ENCODE results near the gene LY6G6F.

Gene LY6G6F

DNA sequence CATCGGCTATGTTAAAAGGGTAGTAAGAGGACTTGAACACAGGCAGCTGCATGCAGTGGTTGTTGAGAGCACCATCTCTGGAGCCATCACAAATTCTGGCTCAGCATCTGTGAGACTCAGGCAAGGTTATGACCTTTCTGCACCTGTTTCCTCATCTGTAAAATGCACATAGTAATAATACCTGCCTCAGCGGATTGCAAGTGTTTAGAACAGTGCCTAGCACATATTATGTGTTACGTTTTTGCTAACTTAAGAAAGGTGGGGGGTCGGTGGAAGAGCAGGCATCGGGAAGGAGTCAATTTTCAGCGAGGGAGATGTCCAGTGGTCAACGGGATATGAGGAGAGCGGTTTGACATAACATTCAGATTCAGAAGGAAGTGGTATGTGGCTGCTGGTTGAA lies 28.7 kb upstream of the LY6G6F start:
- no peak for DNase-seq

DNA sequence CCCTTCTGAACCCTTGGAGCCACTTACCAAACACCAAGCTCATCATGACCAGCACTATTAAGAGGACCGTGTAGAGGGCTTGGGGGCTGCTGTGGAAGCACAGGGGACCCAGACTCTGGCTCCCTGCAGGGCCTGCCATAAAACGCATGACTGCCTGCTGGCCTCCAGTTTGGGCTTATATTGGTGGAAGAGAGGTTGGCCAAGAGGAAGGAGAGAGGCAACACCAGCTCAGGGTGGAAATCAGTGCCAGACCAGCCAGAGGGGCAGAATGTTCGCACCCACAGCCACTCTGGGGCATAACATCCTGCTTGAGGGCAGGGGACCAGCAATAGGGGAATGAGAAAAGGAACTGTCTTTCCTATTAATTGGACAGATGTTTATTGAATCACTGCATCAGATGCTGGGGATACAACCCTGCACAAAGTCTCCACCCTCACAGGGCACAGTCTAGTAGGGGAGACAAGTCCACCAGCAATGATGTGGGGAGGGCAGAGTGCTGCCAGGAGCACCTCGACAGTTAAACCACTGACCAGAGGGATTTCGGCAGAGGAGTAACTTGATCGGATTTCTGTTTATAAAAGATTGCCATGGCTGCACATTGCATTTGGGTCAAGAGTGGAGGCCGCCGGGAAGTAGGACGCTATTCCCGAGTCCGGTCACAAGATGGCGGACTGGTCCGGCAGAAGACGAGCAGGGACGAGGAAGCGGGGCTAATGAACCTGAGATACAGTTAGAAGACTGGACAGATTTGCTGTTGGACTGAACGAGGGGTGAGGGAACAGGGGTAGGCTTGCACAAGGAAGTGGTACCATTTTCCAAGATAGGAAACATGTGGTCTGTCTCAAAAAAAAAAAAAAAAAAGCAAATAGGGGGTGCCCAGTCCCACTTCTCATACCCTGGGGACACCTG lies 26.2 kb upstream of the LY6G6F start, which contains the start of gene LY6G5C:
TSS of gene LY6G5C (minus strand) at position 842 of the 909 bp plus-strand sequence. CDS start at position 148, 694 bp downstream.
- peak; percentile 80 for DNase-seq

DNA sequence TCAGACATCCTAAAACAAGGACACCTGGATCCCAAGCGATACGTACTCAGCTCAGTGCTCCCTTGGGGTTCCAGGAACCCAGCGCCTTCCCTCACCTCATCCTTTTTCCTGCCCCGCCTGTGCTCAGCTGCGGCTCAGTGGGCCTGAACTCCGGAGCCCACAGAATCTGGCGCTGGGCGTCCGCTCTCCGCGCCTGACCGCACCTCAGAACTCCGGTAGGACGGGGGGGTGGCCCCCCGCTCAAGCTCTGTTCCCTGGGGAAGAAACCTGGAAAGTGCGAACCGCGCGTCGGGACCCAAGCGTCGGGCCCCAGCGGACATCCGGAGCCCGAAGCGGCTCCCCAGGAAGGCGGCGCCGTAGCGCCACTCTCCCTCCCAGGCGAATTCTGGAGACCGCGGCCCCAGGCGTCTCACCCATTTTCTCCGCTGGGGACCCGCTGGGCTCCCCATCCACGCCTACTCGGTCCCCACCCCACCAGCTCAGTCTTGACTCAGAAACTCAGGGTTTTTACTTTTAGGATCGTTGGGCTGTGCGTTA lies 25.5 kb upstream of the LY6G6F start:
- peak; percentile 44 for DNase-seq

DNA sequence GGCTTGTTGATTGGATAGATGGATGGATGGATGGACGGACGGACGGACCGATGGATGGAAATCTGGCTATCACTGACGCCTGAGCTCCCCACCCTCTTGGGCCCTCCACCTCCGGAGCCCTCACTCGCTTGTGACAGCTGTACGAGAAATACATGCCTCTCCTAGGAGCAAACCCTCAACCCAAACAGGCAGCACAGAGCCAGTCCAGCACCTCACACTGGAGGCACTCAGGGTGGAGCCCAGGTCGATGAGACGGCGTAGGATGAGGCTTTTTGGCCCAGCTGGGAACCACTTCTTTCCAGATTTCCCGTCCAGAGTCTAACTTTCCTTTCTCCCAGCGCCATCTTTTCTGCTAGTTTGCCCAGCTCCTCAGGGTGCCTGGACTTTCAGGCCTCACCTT lies 23.1 kb upstream of the LY6G6F start:
- DNase-seq, result no peak

DNA sequence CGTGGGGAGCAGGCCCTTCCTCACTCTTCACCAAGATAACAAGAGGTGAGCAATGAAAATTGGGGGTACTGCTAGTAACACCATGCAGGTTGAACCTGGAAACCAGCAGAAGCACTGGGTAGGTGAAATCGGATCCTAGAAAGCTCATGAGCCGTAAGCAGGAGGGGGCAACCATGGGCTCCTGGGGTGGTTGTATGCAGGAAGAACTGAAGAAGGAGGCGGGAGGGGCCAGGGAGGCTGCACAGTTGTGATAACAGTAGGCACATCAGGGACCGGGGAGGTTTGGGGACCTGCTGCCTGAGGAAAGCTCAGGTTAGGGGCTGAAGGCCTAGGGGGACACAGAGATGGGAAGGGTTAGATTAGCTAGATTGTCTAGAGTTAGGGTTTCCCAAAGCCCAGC lies 20.2 kb upstream of the LY6G6F start:
- no peak for DNase-seq

DNA sequence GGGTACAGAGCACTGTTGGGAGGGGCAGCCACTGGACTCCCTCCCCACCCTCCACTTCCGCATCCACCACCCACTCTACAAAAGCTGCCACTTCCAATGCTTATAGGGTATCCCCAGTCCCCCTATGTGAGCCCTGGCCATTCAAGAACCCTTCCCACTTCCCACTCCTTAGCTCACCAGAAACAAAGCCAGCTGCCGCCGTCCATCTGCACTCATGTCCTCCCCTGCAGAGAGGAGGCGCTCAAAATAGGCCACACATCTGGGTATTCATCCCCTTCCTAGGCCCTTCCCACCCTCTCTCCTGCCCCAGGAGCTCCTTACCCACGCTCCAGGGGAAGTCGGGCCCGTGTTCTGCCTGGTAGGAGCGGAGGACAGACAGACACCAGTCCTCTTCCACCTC lies 19.3 kb upstream of the LY6G6F start:
- no peak for DNase-seq

DNA sequence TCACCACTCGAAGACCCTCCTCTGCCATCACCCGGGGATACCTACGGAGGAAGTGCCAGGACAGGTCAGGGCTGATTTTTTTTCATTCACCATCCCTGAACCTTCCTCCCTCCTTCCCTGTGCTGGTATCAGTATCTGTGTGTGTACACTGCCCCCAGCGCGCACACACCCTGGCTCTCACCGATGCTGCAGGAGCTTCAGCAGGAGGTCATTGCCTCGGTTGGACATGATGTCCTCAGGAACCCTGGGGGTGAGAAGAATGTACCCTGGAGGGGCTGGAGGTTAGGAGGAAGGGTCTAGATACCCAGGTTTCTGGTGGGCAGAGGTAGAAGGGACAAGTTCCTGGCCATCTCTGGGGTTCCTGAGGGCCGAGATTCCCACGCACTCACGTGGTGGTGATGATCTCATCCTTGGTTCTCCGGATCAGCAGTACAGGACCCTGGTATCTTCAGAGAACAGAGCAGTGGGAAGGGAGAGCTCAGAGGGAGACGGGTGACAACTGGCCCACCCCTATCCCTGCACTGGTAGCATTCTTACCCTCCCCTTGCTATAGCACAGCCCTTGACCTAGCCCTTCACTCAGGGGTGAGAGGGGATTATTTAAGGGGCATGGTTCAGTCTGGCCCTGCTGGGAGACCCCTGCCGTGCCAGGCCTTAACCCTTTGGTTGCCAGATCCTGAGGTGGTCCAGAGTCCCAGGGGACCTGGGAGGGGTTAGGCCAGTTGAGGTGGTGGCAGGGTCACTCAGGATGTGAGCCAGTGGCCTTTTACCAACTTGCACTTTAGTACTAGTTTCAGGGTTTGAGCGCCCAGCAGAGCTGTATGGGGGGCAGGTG lies 18.6 kb upstream of the LY6G6F start:
- DNase-seq, result no peak

DNA sequence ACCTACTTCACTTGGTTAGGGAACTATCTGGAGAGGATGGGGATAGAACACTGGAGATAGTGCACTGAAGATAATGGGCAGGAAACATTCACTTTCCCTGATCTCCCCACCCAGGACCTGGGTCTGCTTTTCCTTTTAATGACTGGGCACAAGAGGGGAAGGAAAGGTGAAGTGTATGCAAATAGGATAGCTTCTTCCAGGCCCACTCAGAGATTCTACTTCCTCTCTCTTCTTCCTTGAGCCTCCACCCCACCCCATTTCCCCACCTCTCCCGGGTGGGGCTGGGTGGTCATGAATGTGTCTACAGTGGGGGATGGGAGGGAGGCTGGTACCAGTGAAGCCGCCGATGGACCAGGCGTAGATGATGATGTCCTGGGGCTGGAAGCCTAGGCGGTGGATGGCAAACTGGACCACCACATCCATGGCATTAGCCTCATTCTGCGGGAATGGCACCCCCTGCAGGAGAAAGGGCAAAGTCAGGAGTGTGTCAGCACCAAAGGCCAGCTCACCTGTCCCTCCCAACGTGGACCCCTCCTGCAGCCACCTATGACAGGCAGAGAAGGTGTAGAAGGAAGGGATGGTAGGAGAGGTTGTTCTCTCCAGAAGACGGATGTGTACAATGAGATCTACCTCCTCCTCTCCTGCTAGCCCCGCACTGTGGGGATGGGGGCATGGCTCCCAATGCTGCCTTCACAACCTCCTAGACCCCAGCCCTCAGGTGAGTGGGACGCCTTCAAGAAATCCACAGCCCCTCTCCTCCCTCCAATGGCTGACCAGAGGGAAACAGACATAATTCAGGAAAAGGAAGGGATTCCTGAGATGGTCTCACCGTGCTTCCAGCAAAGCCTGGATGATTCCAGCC lies 17.2 kb upstream of the LY6G6F start:
- DNase-seq, result no peak

DNA sequence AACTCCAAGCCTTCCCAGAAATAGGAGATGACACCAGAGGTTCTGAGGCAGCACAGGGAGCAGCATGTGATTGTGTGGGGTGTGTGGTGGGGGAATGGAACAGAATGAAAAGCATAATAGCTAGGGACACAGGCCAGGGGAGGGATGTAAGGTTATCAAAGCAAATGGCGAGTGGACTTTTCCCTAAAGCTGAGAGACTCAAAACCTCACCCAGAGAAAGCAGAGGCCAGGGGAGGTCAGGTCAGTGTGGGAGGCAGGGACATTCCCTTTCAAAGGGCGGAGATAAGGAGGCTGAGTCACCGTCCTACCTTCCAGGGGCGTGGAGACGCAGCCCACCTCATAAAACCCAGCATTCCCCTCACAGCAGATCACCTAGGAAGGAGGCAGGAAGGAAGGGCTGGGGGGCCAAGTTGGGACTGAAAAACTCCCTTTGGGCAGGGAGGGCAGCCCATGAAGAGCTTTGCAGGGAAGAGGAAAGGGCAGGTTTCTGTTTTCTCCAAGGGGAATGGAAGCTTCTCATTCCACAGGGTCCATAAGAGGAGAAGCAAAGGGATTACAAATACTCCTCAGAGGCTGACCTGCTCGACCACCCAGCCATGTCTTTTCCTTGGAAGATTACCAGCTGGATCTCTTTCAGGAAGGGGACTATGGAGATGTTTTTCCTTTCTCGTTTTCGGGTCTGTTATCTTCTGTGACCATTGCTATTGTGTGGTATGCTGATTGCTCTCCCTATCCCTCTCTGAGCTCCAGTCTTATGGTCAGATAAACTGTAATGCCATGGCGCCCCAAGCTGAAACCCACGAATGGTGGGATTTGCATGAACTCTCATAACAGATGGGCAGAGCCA lies 16.2 kb upstream of the LY6G6F start:
- no peak for DNase-seq

DNA sequence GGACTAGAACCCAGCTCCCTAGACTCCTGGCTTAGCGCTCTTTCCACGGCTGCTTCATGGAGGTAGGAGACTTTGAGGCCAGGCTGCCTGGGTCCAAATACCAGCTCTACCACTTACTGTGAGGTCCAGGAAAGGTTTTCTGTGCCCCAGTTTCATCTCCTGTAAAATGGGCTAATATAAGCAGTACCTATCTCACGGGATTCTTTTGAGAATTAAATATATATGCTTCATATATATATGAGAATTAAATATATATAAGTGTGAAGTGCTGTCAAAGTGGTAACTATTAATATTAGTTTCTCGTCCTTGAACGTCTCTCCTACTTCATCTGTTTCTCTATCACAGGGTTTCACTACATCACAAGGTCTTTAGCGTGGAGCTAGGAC lies 15.6 kb upstream of the LY6G6F start:
- no peak for DNase-seq

DNA sequence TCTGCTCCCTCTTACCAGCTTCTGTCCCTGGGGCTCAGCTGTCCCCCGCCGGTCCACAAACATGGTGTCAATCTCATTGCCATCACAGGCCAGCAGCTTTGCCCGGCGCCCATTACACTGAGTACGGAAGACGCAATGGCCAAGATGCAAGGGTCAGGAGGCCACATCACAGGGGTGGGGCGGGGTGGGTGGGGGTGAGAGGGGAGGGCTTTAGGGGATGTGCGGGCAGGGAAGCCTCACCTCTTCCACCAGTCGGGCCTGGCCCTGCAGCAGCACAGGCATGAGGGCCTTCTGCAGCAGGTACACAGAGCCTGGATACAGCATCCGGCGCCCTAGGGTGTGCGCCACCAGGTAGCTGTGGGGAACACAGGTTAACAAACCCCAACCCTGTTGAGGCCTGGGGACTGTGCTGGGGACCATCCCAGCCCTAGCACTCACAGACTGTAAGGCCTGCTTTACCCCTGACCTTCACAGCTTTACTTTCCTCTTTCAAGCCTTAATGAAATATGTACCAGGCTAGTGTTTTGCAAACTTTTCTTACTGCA lies 15.0 kb upstream of the LY6G6F start:
- no peak for DNase-seq

DNA sequence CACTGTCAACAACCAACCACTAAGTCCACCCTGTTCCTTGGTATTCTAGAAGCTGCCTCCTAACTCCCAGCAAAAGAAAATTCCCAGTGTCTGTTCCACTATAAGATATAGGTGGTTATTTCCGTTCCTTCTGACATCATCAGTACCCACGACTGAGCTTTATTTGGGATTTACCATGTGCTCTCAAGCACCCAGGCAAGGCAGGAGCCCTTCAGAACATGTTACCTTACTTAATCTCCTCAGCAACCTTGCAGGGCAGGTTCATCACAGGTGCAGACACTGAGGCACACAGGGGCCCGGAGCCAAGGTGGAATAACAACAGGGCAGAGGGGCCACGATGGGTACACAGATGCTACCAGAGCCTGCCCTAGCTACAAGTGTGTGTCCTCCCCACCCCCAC lies 14.3 kb upstream of the LY6G6F start:
- DNase-seq, result no peak

DNA sequence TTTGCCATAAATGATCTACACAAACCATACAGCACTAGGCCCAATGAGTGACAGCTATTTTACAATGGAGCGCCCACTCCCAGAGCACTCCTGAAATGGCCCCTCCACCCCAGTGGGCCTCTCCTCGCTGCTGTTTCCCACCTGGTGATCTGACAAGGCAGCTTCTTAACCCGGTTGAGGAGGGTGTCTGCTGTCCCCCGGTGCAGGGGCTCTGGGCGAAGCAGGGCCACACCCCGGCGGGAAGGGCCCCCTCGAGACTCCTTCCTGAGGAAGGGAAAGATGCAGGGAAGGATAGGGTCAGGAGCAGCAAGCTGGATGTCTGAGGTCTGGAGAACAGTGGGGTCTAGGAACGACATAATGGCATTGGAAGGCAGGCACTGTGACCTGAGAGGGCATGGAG lies 13.8 kb upstream of the LY6G6F start:
- no peak for DNase-seq

DNA sequence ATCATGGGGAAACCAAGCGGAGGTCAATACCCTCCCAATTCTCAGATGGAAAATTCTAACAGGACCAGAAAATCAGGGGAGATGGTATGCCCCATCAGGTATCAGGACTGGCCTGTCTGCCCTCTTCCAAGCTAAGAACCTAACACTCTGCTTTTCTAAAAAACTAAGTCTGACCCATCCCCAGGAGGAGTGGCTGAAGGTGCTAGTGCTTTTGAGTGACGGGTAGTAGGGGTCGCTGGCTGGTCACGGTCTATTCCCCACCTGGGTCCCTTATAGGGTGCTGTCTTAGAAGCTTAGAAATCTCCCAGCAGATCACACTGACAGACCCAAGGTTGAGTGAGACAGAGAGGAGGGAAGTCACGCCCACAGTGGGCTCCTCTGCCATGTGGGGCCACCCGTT lies 13.1 kb upstream of the LY6G6F start:
- no peak for DNase-seq

DNA sequence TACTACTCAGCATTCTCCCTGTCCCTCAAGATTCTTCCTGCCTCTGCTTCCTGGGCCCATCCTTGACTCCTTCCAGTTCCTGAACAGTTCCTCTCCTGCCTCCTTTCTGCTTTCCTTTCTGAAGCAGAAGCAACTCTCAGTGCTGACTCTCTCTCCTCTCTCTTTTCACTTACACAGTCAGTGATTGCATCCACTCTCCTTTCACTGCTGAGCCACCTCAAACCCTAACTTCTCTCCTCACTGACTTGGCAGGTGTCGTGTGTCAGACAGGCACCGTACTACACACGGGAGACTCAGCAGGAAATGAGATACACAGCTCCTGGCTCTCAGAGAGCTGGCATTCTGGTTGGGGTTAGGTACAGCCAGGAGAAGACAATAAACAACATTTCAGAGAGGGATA lies 9.1 kb upstream of the LY6G6F start:
- peak; percentile 36 for DNase-seq

DNA sequence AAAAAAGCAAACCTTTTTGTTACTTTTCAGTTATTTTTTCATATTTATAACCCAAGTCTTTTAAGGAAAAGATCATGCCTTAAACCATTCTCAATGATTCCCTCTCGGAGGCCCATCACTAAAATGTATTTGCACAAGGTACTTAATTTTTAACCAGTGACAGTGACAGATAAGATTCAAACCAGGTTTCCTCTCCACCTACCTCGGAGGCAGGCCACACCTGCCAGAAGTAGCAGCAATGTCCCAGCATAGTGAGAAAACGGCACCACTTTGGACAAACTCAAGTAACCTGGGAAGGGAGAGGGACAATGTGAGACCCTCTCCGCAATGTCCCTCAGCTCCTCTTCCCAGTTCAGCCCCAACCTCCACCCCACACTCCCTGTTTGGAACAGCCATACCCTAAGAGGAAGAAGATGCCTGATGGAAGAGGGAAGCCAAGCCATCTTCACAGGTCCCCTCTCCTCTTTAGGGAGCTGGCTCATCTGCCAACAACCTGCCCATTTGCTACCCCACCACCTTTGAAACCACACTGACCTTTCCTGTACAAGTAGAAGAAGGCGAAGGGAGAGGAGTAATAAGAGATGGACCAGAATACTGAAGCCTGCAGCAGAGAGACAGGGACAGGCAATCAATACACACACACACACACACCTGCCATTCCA lies 5.8 kb upstream of the LY6G6F start:
- DNase-seq, result no peak

DNA sequence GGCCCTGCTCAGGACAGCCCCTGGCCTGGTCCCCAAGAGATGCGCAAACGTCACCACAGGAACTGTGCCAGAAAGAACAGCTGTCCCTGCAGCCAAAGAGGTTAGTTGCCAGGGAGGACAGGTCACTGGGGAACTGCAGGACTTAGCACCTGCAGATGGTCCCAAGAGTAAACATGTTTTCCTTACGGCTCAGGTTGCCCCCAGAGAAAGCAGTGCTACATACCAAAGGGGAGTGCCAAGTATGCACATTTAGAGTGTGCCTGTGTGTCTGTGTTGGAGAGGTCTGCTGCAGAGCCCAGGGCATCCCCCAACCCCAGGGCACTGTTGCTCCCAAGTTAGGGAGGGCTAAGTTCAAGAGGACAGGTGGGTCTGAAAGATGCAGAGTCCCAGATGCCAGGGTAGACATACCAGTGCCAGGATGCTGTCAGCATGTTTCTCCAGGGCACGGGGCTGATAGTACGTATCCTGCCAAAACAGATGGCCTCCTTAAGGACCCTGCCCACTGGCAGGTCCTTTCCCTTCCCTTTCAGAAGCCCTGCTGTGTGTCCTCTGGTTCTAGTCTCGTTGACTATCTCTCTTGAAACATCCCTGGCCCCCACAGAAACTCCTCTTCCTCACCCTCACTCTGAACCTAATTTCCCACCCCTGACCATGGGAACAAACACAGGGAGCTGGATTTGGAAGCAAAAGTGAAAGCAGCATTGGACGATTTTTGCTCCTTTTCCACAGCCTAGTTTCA lies 4.8 kb upstream of the LY6G6F start:
- no peak for DNase-seq

DNA sequence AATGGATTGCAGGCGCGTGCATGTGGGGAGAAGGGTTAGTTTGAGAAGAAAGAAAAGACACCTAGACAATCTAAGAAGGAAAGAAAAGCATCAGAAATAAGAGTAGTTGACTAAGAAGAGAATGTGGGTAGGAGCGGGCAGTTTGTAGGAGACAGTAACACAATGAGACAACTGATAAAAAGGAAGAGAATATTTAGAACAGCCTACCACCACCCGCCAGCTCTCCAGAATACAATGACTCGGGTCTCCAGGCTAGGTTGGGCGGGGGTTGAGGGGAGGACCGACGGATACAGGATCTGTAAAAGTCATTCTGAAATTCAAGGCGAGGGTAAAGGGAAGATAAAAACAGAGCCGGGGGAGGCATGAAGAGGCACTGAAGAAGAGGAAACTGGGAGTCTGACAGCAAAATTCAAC lies 4.3 kb upstream of the LY6G6F start:
- peak; percentile 41 for DNase-seq

DNA sequence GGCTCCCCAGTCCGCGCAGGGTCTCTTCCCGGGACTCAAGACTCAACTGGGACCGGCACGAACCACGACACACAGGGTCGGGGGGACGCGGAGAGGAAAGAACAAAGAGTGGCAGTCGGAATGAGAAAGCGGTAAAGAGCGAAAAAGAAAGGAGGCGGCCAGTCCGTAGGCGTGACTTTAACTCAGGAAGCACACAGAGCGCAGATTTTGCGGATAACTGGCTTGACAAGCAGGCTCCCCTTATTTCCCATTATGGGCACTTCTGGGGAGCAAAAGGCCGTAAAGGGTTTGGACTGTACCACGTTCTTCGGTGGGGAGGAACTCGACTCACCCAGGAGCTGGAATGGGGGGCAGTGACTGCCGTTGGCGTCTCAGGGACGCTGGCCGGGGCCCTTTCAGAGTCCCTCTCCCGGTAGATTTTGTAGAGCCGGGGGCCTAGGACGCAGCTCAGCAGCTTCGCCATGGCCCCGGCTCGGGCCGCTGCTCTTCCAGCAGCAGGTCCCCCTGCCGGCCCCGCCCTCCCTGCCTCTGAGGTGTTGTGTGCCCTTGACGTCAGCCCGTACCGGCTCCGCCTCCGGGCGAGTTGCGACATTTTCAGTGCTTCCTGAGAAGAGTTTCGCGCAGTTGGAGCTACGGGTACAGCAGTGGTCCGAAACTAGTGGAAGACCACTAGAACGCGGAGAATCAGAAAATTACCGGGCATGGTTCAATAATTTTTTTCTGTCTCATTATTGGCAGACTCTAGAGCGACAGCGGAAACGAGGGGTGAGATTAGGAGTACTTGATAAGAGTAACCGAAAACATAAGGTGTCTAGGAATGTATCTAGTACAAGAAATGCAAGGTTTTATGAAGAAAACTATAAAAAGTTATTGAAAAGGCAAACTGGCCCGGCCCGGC lies 3.6 kb upstream of the LY6G6F start, which contains the start of gene ABHD16A:
TSS of gene ABHD16A (minus strand) at position 506 of the 898 bp plus-strand sequence. CDS start at position 463, 43 bp downstream.
- DNase-seq, result peak; percentile 98
